Thyroid gland (tissue), 4 donors: ENCODE results near the gene IRF9. TPM values are rescaled to one million over a fixed set of nuclear protein-coding genes. Genes with fewer than 3 reads are reported as not detected.

Experiments used
- DNase-seq, 2 donors: peaks; one replicate each; pipeline ENCODE4 v3.0.0-alpha.2; 2019
- H3K27ac ChIP-seq, 3 donors: fragments of 200-600 bp; sonication (generic); 1 replicate in 2 of 3; 2 replicates in 1 of 3; pipeline ENCODE4 v1.5.1; 2016 to 2019; ENCODE audit warnings: mild to moderate bottlenecking in 1 of 3, moderate library complexity in 1 of 3
- H3K27me3 ChIP-seq: fragments of 200-600 bp; sonication (generic); one replicate; pipeline ENCODE4 v1.5.1; 2019
- H3K36me3 ChIP-seq, 2 donors: fragments of 200-600 bp; sonication (generic); one replicate each; pipeline ENCODE4 v1.5.1; 2016 to 2019
- H3K4me1 ChIP-seq, 2 donors: fragments of 200-600 bp; sonication (generic); one replicate each; pipeline ENCODE4 v1.5.1; 2017 to 2019
- H3K4me3 ChIP-seq, 3 donors: fragments of 200-600 bp; sonication (generic); replicated peaks in 1 of 3; 1 replicate in 2 of 3; 2 replicates in 1 of 3; pipeline ENCODE4 v1.5.1; 2016; ENCODE audit warnings: mild to moderate bottlenecking in 1 of 3
- H3K9me3 ChIP-seq: fragments of 200-600 bp; sonication (generic); one replicate; pipeline ENCODE4 v1.5.1; 2017
- CTCF ChIP-seq, 6 experiments: fragments of 200-600 bp in 3 of 6; fragments of 450-650 bp in 3 of 6; sonication (generic) in 3 of 6; IDR thresholded peaks; one replicate each; pipeline ENCODE4 v1.5.1; 2016 to 2019; ENCODE audit warnings: antibody characterized with exemption in 6 of 6, mild to moderate bottlenecking in 2 of 6, inconsistent platforms in 1 of 6, moderate library complexity in 1 of 6
- POLR2A ChIP-seq, 2 donors: fragments of 450-650 bp; IDR thresholded peaks; one replicate each; pipeline ENCODE4 v1.6.1; 2017; ENCODE audit warnings: antibody characterized with exemption in 2 of 2, mild to moderate bottlenecking in 2 of 2, moderate library complexity in 1 of 2
- WGBS, 2 donors: methylation state at CpG; one replicate each; pipeline ENCODE4 v1.1.5; 2017; 5-methylcytosine and 5-hydroxymethylcytosine counted together
- intact Hi-C: fragments of 100-400 bp; cut with DNase I; formaldehyde crosslinking; loops from one replicate; pipeline ENCODE4 v1.15.1; 2023
- total RNA-seq, 4 donors: library from RNA; depleted of rRNA; stranded (reverse); fragments of >200 nt; gene quantifications; one replicate each; pipeline ENCODE4 v1.2.3, GENCODE V29; 2016

IRF9 gene
- total RNA-seq, 4 donors from 2014 or later = 55.1 to 92.3 (median 70.0) TPM

- intact Hi-C loops = no loop called here
- TF ChIP-seq CTCF (IDR thresholded peaks at IDR 0.05) (no peak), POLR2A (IDR thresholded peaks at IDR 0.05) (no peak)
- DNase-seq = no peak
- Histone ChIP-seq H3K9me3 (no peaks in the 10 kb centered on the region), H3K36me3 (peaks cover 55 to 65% of the 10 kb centered on the region in 2 donors), H3K27ac (no peak overlapping the region), H3K27me3 (no peaks in the 10 kb centered on the region), H3K4me3 (no peak overlapping the region), H3K4me1 (no peaks in the 10 kb centered on the region)
- 94 to 96% methylated on average over 4 of the region's 4 CpGs for WGBS, 2 donors
Measured at GRCh38 chr14:24122416-24122815, 38.6 kb upstream of the IRF9 start.

- H3K27me3 ChIP-seq = no peaks in the 10 kb centered on the region
- H3K36me3 ChIP-seq = peaks cover 55 to 63% of the 10 kb centered on the region in 2 donors
- no peak overlapping the region for H3K4me3 ChIP-seq
- no peaks in the 10 kb centered on the region for H3K4me1 ChIP-seq
- no peaks in the 10 kb centered on the region for H3K9me3 ChIP-seq
- intact Hi-C loops = no loop called here
- no peak for DNase-seq
- 96% methylated on average over 8 of the region's 8 CpGs for WGBS, 2 donors
- no peak for TF ChIP-seq POLR2A (IDR thresholded peaks at IDR 0.05)
- TF ChIP-seq CTCF (IDR thresholded peaks at IDR 0.05) = no peak
- no peak overlapping the region for H3K27ac ChIP-seq
Measured at GRCh38 chr14:24122898-24123297, 38.2 kb upstream of the IRF9 start.

- intact Hi-C loops = no loop called here
- Histone ChIP-seq H3K36me3 (peaks cover 47 to 55% of the 10 kb centered on the region in 2 donors), H3K9me3 (no peaks in the 10 kb centered on the region), H3K4me3 (no peak overlapping the region), H3K4me1 (no peaks in the 10 kb centered on the region), H3K27ac (no peak overlapping the region), H3K27me3 (no peaks in the 10 kb centered on the region)
- 85 to 87% methylated on average over 9 of the region's 9 CpGs for WGBS, 2 donors
- no peak for DNase-seq
- TF ChIP-seq CTCF (IDR thresholded peaks at IDR 0.05) (no peak), POLR2A (IDR thresholded peaks at IDR 0.05) (no peak)
Measured at GRCh38 chr14:24123424-24124417, 37.3 kb upstream of the IRF9 start.

GRCh38 chr14:24126939-24127338, 34.1 kb upstream of the IRF9 start:
- Histone ChIP-seq H3K27me3 (no peaks in the 10 kb centered on the region), H3K27ac (no peak overlapping the region), H3K9me3 (no peaks in the 10 kb centered on the region), H3K4me1 (peaks cover 0 to 3% of the 10 kb centered on the region in 2 donors), H3K36me3 (peaks cover 18 to 24% of the 10 kb centered on the region in 2 donors), H3K4me3 (no peak overlapping the region)
- TF ChIP-seq POLR2A (IDR thresholded peaks at IDR 0.05) (no peak), CTCF (IDR thresholded peaks at IDR 0.05) (no peak)
- no peak for DNase-seq
- intact Hi-C loops = no loop called here

GRCh38 chr14:24127673-24128072, 33.4 kb upstream of the IRF9 start:
- 91 to 98% methylated on average over 2 of the region's 2 CpGs for WGBS, 2 donors
- H3K36me3 ChIP-seq = peaks cover 12 to 17% of the 10 kb centered on the region in 2 donors

More at GRCh38 chr14:24127673-24128072, 33.4 kb upstream of the IRF9 start:
- Histone ChIP-seq H3K27me3 (no peaks in the 10 kb centered on the region), H3K4me3 (no peak overlapping the region), H3K4me1 (peaks cover 0 to 3% of the 10 kb centered on the region in 2 donors), H3K9me3 (no peaks in the 10 kb centered on the region), H3K27ac (no peak overlapping the region)
- no peak for DNase-seq
- intact Hi-C loops = no loop called here
- TF ChIP-seq CTCF (IDR thresholded peaks at IDR 0.05) = no peak
